Testis (tissue), 2 donors: ENCODE results near the gene TMEM238.

Source experiments
- CTCF ChIP-seq, 3 experiments: fragments of 450-650 bp in 2 of 3; fragments of 200-600 bp in 1 of 3; sonication (generic) in 1 of 3; IDR thresholded peaks; one replicate each; pipeline ENCODE4 v1.5.1; 2016 to 2019; ENCODE audit warnings: antibody characterized with exemption in 3 of 3, mild to moderate bottlenecking in 2 of 3, moderate library complexity in 1 of 3
- POLR2A ChIP-seq: fragments of 450-650 bp; IDR thresholded peaks from one replicate; pipeline ENCODE4 v1.6.1; 2017; ENCODE audit warnings: antibody characterized with exemption, mild to moderate bottlenecking, moderate library complexity

- no peak for TF ChIP-seq CTCF (IDR thresholded peaks at IDR 0.05)
- TF ChIP-seq POLR2A: no peak
Observed at GRCh38 chr19:55379174-55379573, 4.9 kb downstream of the TMEM238 start.
